ENCODE results near the gene P4HTM. TPM values are rescaled to one million over a fixed set of nuclear protein-coding genes. Genes with fewer than 3 reads are reported as not detected.

P4HTM gene
- total and polyA plus RNA-seq, 2 of the 8 experiments (the other 6 are each of a cell fraction or from before 2014, with no cell fraction given): 19.1 to 25.4 TPM

DNA sequence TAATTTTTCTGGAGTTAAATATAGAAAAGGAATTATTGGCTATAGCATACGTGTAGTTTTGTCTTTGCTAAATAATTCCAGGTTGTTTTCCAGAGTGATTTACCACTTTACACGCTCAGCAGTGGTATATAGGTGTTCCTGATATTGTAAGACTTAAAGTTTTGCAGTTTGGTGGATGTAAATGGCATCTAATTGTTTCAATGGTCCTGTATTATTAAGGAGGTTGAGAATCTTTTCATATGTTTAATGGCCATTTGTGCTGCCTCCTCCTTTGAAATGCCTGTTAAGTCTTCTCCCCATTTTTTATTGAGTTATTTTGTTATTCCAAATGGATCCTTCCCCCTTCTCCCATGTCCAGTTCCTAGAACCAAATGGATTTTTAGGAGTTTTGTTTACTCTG, 26.4 kb upstream of the P4HTM start (continued):
- TF ChIP-seq ZNF274 (IDR thresholded peaks at IDR 0.05; ENCODE audit: borderline replicate concordance, extremely low read depth, low read length) (no peak), KDM4A (IDR thresholded peaks at IDR 0.05; ENCODE audit: low read depth, low read length, severe bottlenecking) (no peak), NRF1 (IDR thresholded peaks at IDR 0.05; ENCODE audit: low read depth, low read length) (no peak)
- TF ChIP-seq, protein P1, sequence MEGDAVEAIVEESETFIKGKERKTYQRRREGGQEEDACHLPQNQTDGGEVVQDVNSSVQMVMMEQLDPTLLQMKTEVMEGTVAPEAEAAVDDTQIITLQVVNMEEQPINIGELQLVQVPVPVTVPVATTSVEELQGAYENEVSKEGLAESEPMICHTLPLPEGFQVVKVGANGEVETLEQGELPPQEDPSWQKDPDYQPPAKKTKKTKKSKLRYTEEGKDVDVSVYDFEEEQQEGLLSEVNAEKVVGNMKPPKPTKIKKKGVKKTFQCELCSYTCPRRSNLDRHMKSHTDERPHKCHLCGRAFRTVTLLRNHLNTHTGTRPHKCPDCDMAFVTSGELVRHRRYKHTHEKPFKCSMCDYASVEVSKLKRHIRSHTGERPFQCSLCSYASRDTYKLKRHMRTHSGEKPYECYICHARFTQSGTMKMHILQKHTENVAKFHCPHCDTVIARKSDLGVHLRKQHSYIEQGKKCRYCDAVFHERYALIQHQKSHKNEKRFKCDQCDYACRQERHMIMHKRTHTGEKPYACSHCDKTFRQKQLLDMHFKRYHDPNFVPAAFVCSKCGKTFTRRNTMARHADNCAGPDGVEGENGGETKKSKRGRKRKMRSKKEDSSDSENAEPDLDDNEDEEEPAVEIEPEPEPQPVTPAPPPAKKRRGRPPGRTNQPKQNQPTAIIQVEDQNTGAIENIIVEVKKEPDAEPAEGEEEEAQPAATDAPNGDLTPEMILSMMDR (IDR thresholded peaks at IDR 0.05; ENCODE audit: control extremely low read depth in 1 of 3, insufficient read depth in 1 of 3, low read depth in 1 of 3, low read length in 3 of 3): no peak
- TF ChIP-seq, protein P2, sequence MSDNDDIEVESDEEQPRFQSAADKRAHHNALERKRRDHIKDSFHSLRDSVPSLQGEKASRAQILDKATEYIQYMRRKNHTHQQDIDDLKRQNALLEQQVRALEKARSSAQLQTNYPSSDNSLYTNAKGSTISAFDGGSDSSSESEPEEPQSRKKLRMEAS (IDR thresholded peaks at IDR 0.05): no peak
- TF ChIP-seq, protein P3, sequence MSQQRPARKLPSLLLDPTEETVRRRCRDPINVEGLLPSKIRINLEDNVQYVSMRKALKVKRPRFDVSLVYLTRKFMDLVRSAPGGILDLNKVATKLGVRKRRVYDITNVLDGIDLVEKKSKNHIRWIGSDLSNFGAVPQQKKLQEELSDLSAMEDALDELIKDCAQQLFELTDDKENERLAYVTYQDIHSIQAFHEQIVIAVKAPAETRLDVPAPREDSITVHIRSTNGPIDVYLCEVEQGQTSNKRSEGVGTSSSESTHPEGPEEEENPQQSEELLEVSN (IDR thresholded peaks at IDR 0.05): no peak

Data from H1 (cell line).